Small intestine (tissue), 7 donors: Measurements from ENCODE around the gene EPHA1. TPM values are rescaled to one million over a fixed set of nuclear protein-coding genes. Genes with fewer than 3 reads are reported as not detected.

Experiments
- DNase-seq, 2 donors: peaks; one replicate each; pipeline versions ENCODE4 v3.0.0 to v3.0.0-alpha.2; 2013
- FAIRE-seq: peaks from 2 replicates; lab custom pipeline; 2012; peaks lifted over from hg19 to GRCh38; lab: Jason Lieb, UNC
- H3K27ac ChIP-seq, 3 donors: one replicate each; pipeline ENCODE4 v1.5.1; 2013; ENCODE audit warnings: low read length in 2 of 3, mild to moderate bottlenecking in 2 of 3, control low read depth in 1 of 3, inconsistent platforms in 1 of 3, low read depth in 1 of 3, moderate library complexity in 1 of 3
- H3K27me3 ChIP-seq, 3 donors: one replicate each; pipeline ENCODE4 v1.6.1; 2013; ENCODE audit warnings: low read length in 3 of 3, inconsistent platforms in 1 of 3; ENCODE audit not compliant: control insufficient read depth in 3 of 3, insufficient read depth in 3 of 3
- H3K36me3 ChIP-seq, 3 donors: one replicate each; pipeline ENCODE4 v1.6.1; 2013; ENCODE audit warnings: low read length in 3 of 3, inconsistent platforms in 1 of 3, low read depth in 1 of 3, mild to moderate bottlenecking in 1 of 3, moderate library complexity in 1 of 3; ENCODE audit not compliant: control insufficient read depth in 3 of 3, insufficient read depth in 2 of 3
- H3K4me1 ChIP-seq, 3 donors: one replicate each; pipeline ENCODE4 v1.6.1; 2013; ENCODE audit warnings: low read length in 2 of 3, inconsistent platforms in 1 of 3, low read depth in 1 of 3, mild to moderate bottlenecking in 1 of 3, moderate library complexity in 1 of 3; ENCODE audit not compliant: control insufficient read depth in 3 of 3, insufficient read depth in 2 of 3
- H3K4me3 ChIP-seq, 3 donors: one replicate each; pipeline ENCODE4 v1.5.1; 2013; ENCODE audit warnings: low read length in 3 of 3, control low read depth in 1 of 3, inconsistent platforms in 1 of 3, low read depth in 1 of 3, mild to moderate bottlenecking in 1 of 3, moderate library complexity in 1 of 3
- H3K9me3 ChIP-seq, 2 donors: one replicate each; pipeline ENCODE4 v1.6.1; 2013; ENCODE audit warnings: low read depth in 1 of 2, low read length in 1 of 2; ENCODE audit not compliant: control insufficient read depth in 2 of 2, insufficient read depth in 1 of 2
- WGBS, 3 donors: extraction: QIAGEN DNeasy Blood & Tissue Kit; methylation state at CpG; one replicate each; pipeline ENCODE4 v1.1.7; 2013; 5-methylcytosine and 5-hydroxymethylcytosine counted together
- polyA plus RNA-seq, 4 donors: library from polyadenylated mRNA; stranded (reverse) in 3 of 4; unstranded in 1 of 4; fragments of 200-250 nt in 3 of 4; fragments of 120-200 nt in 1 of 4; gene quantifications; one replicate each; pipeline versions ENCODE4 v1.2.1 to v1.2.3, GENCODE V29; 2013
- donor health status: healthy with polysubstance abuse.
- donor health status: control.
- donor health status: control.
- donor health status: Bipolar disorder and iron deficiency.
- donor health status: healthy.

The EPHA1 gene
- polyA plus RNA-seq, 4 donors, result 14.6 to 47.4 (median 31.0) TPM

DNA sequence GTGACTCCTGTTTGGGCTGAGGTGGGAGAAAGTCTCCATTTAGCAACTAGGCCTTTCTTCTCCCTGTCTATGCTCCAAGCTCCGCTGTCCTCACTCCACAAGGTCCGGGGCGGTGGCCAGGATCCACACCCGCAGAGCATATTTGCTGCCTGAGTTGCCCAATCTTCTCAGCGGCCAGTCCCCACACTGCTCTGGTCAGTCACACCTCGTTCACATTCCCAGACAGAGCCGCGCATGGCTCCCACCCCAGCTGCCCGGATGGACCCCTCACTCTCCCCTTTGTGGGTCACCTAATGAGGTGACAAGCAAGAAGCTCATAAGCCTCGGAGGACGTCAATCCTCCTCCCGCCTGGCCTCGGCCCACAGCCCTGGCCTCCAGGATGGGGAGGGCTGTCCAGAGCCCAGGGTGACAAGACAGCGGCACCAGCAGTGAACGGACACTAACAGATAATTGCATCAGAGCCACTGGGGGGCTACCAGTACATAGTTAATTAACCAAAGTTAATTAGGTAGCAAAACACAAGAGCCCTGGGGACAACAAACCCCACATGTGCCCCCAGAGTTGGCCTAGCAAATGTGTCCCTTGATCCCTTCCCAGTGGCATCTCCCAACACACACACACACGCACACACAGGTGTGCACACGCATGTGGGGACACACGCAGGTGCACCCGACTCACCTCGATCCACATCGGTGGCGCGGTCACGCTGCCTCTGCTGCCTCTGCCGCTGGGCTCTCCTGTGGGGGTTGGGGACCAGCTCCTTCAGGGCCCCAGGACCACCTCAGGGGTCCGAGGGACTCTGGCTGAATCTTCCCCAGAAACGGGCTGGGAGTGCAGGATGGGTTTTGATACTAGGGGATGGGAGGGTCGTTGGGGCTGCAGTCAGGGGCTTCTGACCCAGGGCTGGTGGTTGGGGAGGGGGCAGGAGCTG, 11.8 kb downstream of the EPHA1 start:
- Histone ChIP-seq H3K4me1 (peaks cover 0 to 43% (median 2%) of the 10 kb centered on the region in 3 donors), H3K27ac (no peak overlapping the region), H3K9me3 (no peaks in the 10 kb centered on the region), H3K27me3 (no peaks in the 10 kb centered on the region), H3K4me3 (no peak overlapping the region), H3K36me3 (peaks cover 5 to 91% (median 11%) of the 10 kb centered on the region in 3 donors)
- WGBS, 3 donors, result 88 to 93% (median 91%) methylated on average over 26 to 28 of the region's 28 CpGs
- FAIRE-seq (no peak), DNase-seq (no peak)

DNA sequence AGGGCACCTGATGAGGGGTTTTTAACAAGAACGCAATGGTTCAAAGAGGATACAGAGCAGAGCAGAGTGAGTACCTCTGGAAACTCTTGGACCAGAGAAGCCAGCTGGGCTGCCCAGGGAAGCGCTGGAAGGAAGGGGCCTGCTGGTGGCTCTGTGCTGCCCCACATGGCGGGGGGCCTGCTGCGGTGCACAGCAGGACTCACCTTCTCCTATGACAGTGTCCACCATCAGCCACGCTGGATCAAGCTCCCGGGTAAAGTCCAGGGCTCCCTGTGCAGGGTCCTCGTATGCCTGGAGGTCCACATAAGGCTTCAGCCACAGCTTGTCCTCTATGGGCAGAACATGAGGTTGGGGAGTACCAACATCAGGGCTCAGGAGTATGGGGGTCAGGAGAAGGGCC, 12.5 kb downstream of the EPHA1 start:
- Histone ChIP-seq H3K4me3 (no peak overlapping the region), H3K9me3 (no peaks in the 10 kb centered on the region), H3K4me1 (peaks cover 0 to 50% (median 2%) of the 10 kb centered on the region in 3 donors), H3K27ac (peak overlapping the region in 1 of 3 donors; percentile 41), H3K27me3 (no peaks in the 10 kb centered on the region), H3K36me3 (peaks cover 5 to 93% (median 13%) of the 10 kb centered on the region in 3 donors)
- no peak for DNase-seq
- 80 to 82% (median 81%) methylated on average over 7 of the region's 7 CpGs for WGBS, 3 donors
- FAIRE-seq, result no peak

DNA sequence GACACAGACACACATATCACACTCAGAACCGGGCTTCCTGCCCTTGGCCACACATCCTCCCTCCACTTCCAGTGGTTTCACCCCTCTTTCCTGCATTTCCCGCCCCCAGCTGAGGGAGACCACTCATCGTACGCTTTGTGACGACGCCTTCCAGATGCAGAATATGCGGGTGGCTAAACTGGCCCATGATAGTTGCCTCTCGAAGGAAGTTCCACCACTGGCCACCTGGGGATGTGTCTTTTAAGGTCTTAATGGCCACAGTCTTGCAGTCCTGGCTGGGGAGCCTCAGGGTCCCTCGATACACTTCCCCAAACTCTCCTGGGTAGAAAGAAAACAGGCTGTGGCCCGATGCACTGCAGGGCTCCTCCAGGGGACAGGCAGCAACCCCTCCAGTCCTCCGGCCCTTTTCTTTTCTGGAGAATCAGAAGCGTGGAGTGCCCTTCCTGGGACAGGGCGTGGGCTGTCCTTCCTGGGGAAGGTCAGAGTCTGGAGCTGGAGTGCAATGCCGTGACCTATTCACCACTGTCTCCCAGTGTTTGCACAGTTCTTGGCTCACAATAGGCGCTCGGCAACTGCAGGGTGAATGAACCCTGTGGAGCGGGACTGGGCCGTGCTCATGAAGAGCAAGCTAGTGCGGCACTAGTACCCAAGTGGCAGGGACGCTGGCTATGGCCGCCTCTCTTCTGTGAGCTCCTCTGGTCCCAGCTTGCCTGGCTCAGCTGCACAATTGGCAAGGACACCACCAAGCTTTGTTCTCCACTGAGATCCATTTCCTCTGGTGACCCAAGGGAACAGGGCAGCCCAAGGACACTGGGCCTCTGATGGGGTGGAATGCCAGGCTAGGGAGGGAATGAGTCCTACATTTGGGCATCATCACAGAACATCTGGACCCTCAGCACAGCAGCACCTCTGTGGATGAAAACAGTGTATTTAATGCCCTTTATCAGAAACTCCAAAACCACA, 13.2 kb downstream of the EPHA1 start:
- Histone ChIP-seq H3K27ac (peak overlapping the region in 1 of 3 donors; percentile 41), H3K4me1 (peaks cover 0 to 51% (median 2%) of the 10 kb centered on the region in 3 donors), H3K4me3 (no peak overlapping the region), H3K27me3 (no peaks in the 10 kb centered on the region), H3K36me3 (peaks cover 5 to 95% (median 13%) of the 10 kb centered on the region in 3 donors), H3K9me3 (no peaks in the 10 kb centered on the region)
- DNase-seq, result peak; percentile 63 to 75
- WGBS, 3 donors, result 59 to 73% (median 68%) methylated on average over 21 of the region's 21 CpGs
- no peak for FAIRE-seq

DNA sequence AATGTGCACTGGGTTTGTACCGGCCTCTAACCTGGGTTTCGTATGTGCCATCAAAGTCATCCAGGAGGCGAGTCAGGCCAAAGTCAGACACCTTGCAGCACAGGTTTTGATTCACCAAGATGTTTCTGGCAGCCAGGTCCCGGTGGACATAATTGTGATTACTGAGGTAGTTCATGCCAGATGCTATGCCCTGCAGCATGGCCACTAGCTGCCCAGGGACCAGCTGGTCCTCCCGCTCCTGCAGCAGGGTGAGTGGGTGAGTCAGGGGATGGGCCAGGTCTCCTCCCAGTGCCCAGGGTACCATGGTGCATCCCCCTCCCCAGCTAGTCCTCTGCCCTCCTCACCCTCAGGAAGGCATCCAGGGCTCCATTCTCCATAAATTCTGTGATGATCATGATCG, 13.9 kb downstream of the EPHA1 start:
- no peaks in the 10 kb centered on the region for H3K27me3 ChIP-seq
- FAIRE-seq (no peak), DNase-seq (no peak)
- H3K4me1 ChIP-seq, result peaks cover 0 to 51% (median 2%) of the 10 kb centered on the region in 3 donors
- H3K9me3 ChIP-seq, result no peaks in the 10 kb centered on the region
- no peak overlapping the region for H3K4me3 ChIP-seq
- H3K36me3 ChIP-seq, result peaks cover 5 to 100% (median 17%) of the 10 kb centered on the region in 3 donors
- H3K27ac ChIP-seq, result no peak overlapping the region
- 80 to 87% (median 84%) methylated on average over 6 of the region's 6 CpGs for WGBS, 3 donors

DNA sequence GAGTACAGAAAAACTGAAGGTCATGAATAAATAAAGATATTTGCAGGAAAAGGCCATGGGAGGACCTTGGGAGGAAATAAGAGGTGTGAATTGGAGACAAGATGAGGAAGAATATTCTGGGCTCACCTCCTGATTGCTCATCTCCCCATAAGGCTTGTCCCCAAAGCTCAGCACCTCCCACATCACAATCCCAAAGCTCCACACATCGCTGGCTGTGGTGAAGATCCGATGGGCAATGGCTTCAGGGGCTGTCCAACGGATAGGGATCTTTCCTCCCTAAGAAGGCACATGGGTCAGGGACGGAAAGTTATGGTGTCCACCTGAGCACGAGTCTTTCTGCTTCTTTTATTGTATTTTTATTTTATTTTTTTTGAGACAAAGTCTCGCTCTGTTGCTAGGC, 14.6 kb downstream of the EPHA1 start:
- no peaks in the 10 kb centered on the region for H3K9me3 ChIP-seq
- H3K4me3 ChIP-seq, result no peak overlapping the region
- FAIRE-seq (no peak), DNase-seq (no peak)
- WGBS, 3 donors, result 93 to 95% (median 93%) methylated on average over 6 of the region's 6 CpGs
- peak overlapping the region in 1 of 3 donors; percentile 29 for H3K27ac ChIP-seq
- no peaks in the 10 kb centered on the region for H3K27me3 ChIP-seq
- H3K4me1 ChIP-seq, result peaks cover 0 to 51% (median 2%) of the 10 kb centered on the region in 3 donors
- peaks cover 5 to 100% (median 17%) of the 10 kb centered on the region in 3 donors for H3K36me3 ChIP-seq

DNA sequence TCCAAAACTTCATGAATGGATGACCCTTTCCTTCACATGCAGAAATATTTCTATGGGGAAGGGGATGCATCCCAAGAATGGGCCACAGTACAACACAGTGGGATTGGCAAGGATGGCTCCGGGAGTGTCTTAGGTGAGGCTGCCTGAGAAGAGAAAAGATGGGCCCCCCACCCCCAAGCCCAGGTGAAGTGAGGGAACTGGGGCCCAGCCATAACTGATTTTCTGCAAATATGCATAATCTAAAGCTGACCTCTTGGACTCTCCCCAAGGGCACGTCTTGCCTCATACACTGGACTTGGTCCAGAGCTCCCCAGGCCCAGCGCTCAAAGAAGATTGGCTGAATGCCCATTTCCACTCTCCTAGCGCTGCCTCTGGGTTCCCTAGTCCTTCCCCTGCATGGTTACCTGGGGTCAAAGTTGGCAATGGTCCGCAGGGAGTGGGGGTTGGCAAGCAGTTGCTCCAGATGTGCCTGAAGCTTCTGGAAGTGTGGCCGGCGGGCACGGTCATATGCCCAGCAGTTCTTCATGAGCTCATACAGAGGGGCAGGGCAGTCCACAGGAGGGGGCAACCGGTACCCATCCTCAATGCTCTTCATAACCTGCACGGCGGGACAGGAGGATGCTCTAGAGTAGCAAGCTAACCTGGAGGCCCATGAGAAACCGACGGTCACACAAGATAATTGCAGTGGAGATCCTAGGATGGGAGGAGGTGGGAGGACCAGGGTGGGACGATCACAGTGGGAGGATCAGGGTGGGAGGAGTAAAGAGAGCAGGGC, 15.2 kb downstream of the EPHA1 start:
- peaks cover 0 to 51% (median 2%) of the 10 kb centered on the region in 3 donors for H3K4me1 ChIP-seq
- FAIRE-seq (no peak), DNase-seq (peak; percentile 74 to 84)
- no peaks in the 10 kb centered on the region for H3K9me3 ChIP-seq
- no peaks in the 10 kb centered on the region for H3K27me3 ChIP-seq
- no peak overlapping the region for H3K4me3 ChIP-seq
- peaks cover 0 to 100% (median 15%) of the 10 kb centered on the region in 3 donors for H3K36me3 ChIP-seq
- WGBS, 3 donors, result 71 to 76% (median 74%) methylated on average over 14 of the region's 14 CpGs
- H3K27ac ChIP-seq, result peak overlapping the region in 1 of 3 donors; percentile 29

DNA sequence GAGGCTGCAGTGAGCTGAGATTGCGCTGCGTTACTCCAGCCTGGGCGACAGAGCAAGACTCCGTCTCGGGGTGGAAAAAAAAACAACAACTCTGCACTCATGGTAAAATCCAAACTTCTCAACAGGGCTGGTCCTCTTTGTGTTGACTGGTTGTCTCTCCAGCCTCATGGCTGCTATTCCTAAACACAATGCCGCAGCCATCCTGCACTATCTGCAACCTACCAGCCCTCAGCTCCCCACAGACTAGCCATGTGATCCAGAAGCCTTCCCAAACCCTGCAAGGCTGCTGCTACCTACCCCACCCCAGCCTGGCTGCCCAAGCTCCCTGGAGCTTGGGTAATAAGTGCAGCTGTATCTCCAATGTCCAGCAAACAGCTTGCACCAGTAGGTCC, 15.8 kb downstream of the EPHA1 start:
- 96 to 100% (median 96%) methylated on average over 6 of the region's 6 CpGs for WGBS, 3 donors
- FAIRE-seq, result no peak

More for the DNA sequence above, 15.8 kb downstream of the EPHA1 start:
- Histone ChIP-seq H3K4me3 (no peak overlapping the region), H3K36me3 (peaks cover 0 to 100% (median 14%) of the 10 kb centered on the region in 3 donors), H3K4me1 (peaks cover 0 to 54% (median 2%) of the 10 kb centered on the region in 3 donors), H3K27ac (peak overlapping the region in 1 of 3 donors; percentile 78), H3K27me3 (no peaks in the 10 kb centered on the region), H3K9me3 (no peaks in the 10 kb centered on the region)
- no peak for DNase-seq
